PFSK-1 (cell line): ENCODE data around the gene TRIM17.

ENCODE experiments used
- FOXP2 ChIP-seq: optimal IDR thresholded peaks from 2 replicates; pipeline ENCODE3; 2011; ENCODE audit warnings: borderline replicate concordance, control low read depth, inconsistent platforms; ENCODE audit not compliant: insufficient read depth; ENCODE audit errors: extremely low read length, extremely low read depth
- POLR2AphosphoS5 ChIP-seq: IDR thresholded peaks from 2 replicates; pipeline ENCODE4 v1.6.1; 2012; ENCODE audit warnings: low read depth, mild to moderate bottlenecking, control low read depth, low read length, moderate library complexity
- REST ChIP-seq, 2 experiments: IDR thresholded peaks; 2 replicates each; pipeline versions ENCODE4 v1.6.1 to v1.8.0; 2011 to 2012; ENCODE audit warnings: low read depth in 2 of 2, low read length in 2 of 2, control low read depth in 1 of 2, inconsistent platforms in 1 of 2, mild to moderate bottlenecking in 1 of 2, moderate library complexity in 1 of 2; ENCODE audit not compliant: insufficient read depth in 1 of 2
- SIN3A ChIP-seq: IDR thresholded peaks from 2 replicates; pipeline ENCODE4 v1.6.1; 2012; ENCODE audit warnings: mild to moderate bottlenecking, low read length, moderate library complexity, borderline replicate concordance; ENCODE audit not compliant: insufficient read depth
- TAF1 ChIP-seq: IDR thresholded peaks from 2 replicates; pipeline ENCODE4 v1.6.1; 2012; ENCODE audit warnings: low read length, control low read depth, borderline replicate concordance; ENCODE audit not compliant: insufficient read depth

Gene TRIM17

GRCh38 chr1:228401782-228402640 is 14.7 kb downstream of the TRIM17 start:
- TF ChIP-seq POLR2AphosphoS5, result no peak
- no peak for TF ChIP-seq REST (IDR thresholded peaks at IDR 0.05; ENCODE audit: insufficient read depth in 1 of 2, low read depth in 2 of 2, low read length in 2 of 2)
- TF ChIP-seq FOXP2, result no peak
- TF ChIP-seq SIN3A, result no peak
- no peak for TF ChIP-seq TAF1

DNA sequence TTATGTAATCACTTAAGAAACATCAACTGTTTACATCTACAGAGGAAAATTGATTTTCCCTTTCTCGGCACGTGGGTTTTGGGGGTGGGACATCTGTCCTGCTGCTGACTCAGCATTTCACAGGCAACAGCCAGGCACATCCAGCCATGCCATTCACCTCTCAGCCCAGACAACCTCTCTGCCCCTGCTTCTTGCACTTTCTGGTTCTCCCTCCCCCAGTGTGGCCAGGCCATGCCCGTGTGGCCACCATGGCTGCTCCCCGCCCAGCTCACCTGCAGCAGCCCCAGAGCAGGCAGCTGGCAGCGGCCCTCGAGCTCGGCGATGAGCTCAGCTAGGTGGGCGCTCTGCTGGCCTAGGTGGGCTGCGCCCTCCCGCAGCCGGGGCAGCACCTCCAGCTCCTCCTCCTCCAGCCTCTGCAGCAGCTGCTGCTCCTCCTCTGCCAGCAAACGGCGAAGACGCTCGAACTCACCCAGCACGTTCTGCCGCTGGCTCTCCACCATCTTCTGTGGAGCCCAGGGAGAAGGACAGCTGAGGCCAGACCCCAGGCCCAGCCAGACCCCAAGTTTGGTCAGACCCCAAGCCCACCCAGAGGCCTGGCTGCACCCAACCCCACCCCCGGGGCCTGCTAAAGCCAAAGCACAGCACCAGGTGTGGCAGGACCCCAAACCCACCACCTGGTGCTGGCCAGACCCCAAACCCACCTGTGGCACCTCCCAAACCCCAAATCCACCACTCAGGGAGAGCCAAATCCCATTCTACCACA is 15.8 kb downstream of the TRIM17 start:
- no peak for TF ChIP-seq TAF1

DNA sequence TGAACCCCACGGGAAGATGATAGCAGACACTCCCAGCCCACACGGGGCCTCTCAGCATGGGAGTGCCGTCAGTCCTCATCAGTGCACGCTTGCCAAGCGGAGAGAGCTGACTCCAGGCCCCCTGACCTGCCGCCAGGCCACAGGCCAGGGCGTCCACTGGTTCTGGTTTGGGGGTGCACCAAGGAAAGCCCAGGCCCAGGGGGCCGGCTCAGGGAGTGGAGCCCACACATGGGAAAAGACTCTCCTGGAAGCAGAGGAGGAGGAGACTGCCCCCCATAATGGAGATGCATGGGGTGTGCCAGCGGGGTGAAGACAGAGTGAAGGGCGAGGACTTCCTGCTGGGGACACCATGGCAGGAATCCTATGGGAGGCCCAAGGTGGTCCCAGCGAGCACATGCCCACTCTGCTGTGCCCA is 16.4 kb downstream of the TRIM17 start:
- TF ChIP-seq POLR2AphosphoS5 (no peak), SIN3A (no peak), FOXP2 (no peak)

GRCh38 chr1:228399531-228400236 is 17.0 kb downstream of the TRIM17 start:
- no peak for TF ChIP-seq POLR2AphosphoS5
- no peak for TF ChIP-seq REST (IDR thresholded peaks at IDR 0.05; ENCODE audit: insufficient read depth in 1 of 2, low read depth in 2 of 2, low read length in 2 of 2)
- no peak for TF ChIP-seq TAF1
- TF ChIP-seq SIN3A, result no peak
- TF ChIP-seq FOXP2, result no peak

DNA sequence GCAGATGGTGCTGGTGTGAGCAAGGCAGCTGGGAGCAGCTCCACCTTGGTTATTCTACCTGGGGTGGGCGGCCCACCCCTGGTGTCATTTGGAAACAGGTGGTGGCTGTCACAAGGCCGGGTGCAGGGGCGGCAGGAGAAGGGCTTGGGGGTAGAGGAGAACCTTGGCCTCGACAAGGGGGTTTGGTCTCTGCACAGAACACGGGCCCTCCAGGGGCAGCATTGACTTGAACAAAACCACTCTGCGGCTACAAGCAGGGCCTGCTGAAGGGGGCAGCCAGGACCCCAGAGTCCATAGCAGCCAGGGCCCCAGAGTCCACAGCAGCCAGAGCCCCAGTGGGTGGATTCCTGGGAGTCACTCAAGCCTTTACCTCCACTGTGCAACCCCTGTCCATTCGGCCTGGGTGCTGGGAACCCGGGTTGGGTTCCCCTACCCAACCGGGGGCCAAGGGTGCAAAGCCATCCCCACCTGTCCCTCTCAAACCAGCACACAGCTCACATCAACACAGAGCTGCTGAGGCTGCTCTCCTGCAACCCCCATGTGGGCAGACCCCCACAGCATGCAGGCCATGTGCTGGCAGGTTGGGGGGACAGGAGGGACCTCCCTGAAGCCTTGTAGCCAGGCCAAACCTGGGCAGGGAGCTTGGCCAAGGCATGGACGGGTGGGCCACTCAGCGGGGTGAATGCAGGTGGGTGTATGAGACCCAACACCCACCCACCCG is 17.8 kb downstream of the TRIM17 start:
- TF ChIP-seq TAF1, result no peak
- TF ChIP-seq POLR2AphosphoS5, result no peak
- TF ChIP-seq REST (IDR thresholded peaks at IDR 0.05; ENCODE audit: insufficient read depth in 1 of 2, low read depth in 2 of 2, low read length in 2 of 2), result no peak
- TF ChIP-seq SIN3A, result no peak
- no peak for TF ChIP-seq FOXP2
